NCI-H345 treated with DMSO at 0.1 percent for 48 hours (cell line): ENCODE data around the gene PMIS2.
A peak's percentile ranks its signal among the peaks of the same experiment; 100 is the strongest.

Experiments
- DNase-seq: peaks from one replicate; lab custom pipeline; 2025; ENCODE audit not compliant: unreplicated experiment; lab: John Stamatoyannopoulos, UW

The PMIS2 gene

GRCh38 chr19:35556025-35556590 is 29.9 kb upstream of the PMIS2 start:
- no peak for DNase-seq

GRCh38 chr19:35556846-35557538 is 29.0 kb upstream of the PMIS2 start:
- DNase-seq: no peak

GRCh38 chr19:35557539-35558399 is 28.2 kb upstream of the PMIS2 start:
- peak; percentile 91 for DNase-seq

GRCh38 chr19:35558400-35559280 is 27.3 kb upstream of the PMIS2 start:
- no peak for DNase-seq

- no peak for DNase-seq
Measured at GRCh38 chr19:35559281-35559659, 26.7 kb upstream of the PMIS2 start.

GRCh38 chr19:35559781-35560180 is 26.2 kb upstream of the PMIS2 start:
- DNase-seq: no peak

GRCh38 chr19:35560271-35560670 is 25.7 kb upstream of the PMIS2 start:
- no peak for DNase-seq

GRCh38 chr19:35560677-35561076 is 25.3 kb upstream of the PMIS2 start:
- DNase-seq: no peak

GRCh38 chr19:35561436-35561835 is 24.5 kb upstream of the PMIS2 start:
- no peak for DNase-seq

GRCh38 chr19:35562336-35562735 is 23.6 kb upstream of the PMIS2 start:
- no peak for DNase-seq

- no peak for DNase-seq
Measured at GRCh38 chr19:35562776-35563175, 23.2 kb upstream of the PMIS2 start.

GRCh38 chr19:35563207-35563829 is 22.7 kb upstream of the PMIS2 start, which contains the start of gene ATP4A:
TSS of gene ATP4A (minus strand) at chr19:35563658. CDS start at chr19:35563629, 29 bp downstream.
- no peak for DNase-seq

- DNase-seq: no peak
Measured at GRCh38 chr19:35565016-35565856, 20.7 kb upstream of the PMIS2 start.

- DNase-seq: no peak
Measured at GRCh38 chr19:35566738-35567137, 19.2 kb upstream of the PMIS2 start.

GRCh38 chr19:35569281-35569781 is 16.6 kb upstream of the PMIS2 start:
- no peak for DNase-seq

GRCh38 chr19:35571406-35571965 is 14.5 kb upstream of the PMIS2 start:
- DNase-seq: no peak

- DNase-seq: no peak
Measured at GRCh38 chr19:35577918-35578317, 8.1 kb upstream of the PMIS2 start.

GRCh38 chr19:35578707-35579106 is 7.3 kb upstream of the PMIS2 start:
- DNase-seq: no peak

GRCh38 chr19:35582760-35583159 is 3.2 kb upstream of the PMIS2 start:
- no peak for DNase-seq
